A673 (cell line): Measurements from ENCODE around the gene TM9SF2. TPM values are rescaled to one million over a fixed set of nuclear protein-coding genes. Genes with fewer than 3 reads are reported as not detected.

Experiments used
- BruUV-seq: library from RNA; stranded (reverse); fragments of 400-500 nt; replicated peaks from 2 replicates; lab custom pipeline; 2021; lab: Mats Ljungman, UMichigan
- CTCF ChIA-PET: fragments of 300-600 bp; sonication (Branson Sonifier 250); formaldehyde crosslinking; loops from one replicate; lab custom pipeline; 2022; ENCODE audit warnings: antibody characterized with exemption; lab: Charles Lee
- POLR2A ChIA-PET: fragments of 300-600 bp; sonication (Branson Sonifier 250); formaldehyde crosslinking; loops from one replicate; lab custom pipeline; 2022; ENCODE audit warnings: antibody characterized with exemption; ENCODE audit not compliant: low non-redundant PET; lab: Charles Lee
- DNase-seq: peaks from one replicate; pipeline ENCODE4 v3.0.0-alpha.2; 2015; ENCODE audit warnings: low spot score
- H3K27ac ChIP-seq: fragments of 200-600 bp; sonication (generic); 2 replicates; pipeline ENCODE4 v1.5.1; 2016; ENCODE audit warnings: mixed run types, low read depth, mild to moderate bottlenecking, mixed read lengths, antibody characterized with exemption, low read length; ENCODE audit not compliant: poor library complexity, severe bottlenecking
- H3K27me3 ChIP-seq: fragments of 200-600 bp; sonication (generic); replicated peaks from 2 replicates; pipeline ENCODE4 v1.6.1; 2017; ENCODE audit warnings: mixed run types, low read depth, mild to moderate bottlenecking, mixed read lengths, antibody characterized with exemption, low read length; ENCODE audit not compliant: insufficient read depth, poor library complexity
- H3K36me3 ChIP-seq: fragments of 200-600 bp; sonication (generic); 2 replicates; pipeline ENCODE4 v1.6.1; 2016; ENCODE audit warnings: mixed run types, mild to moderate bottlenecking, mixed read lengths, antibody characterized with exemption, low read length; ENCODE audit not compliant: insufficient read depth, poor library complexity, severe bottlenecking
- H3K4me1 ChIP-seq: fragments of 200-600 bp; sonication (generic); 2 replicates; pipeline ENCODE4 v1.6.1; 2017; ENCODE audit warnings: mixed run types, mild to moderate bottlenecking, mixed read lengths, antibody characterized with exemption, low read length; ENCODE audit not compliant: insufficient read depth, poor library complexity, severe bottlenecking
- H3K4me3 ChIP-seq: fragments of 200-600 bp; sonication (generic); 2 replicates; pipeline ENCODE4 v1.5.1; 2016; ENCODE audit warnings: low read depth, mixed run types, mild to moderate bottlenecking, mixed read lengths, low read length; ENCODE audit not compliant: poor library complexity, severe bottlenecking
- H3K9me3 ChIP-seq: fragments of 200-600 bp; sonication (generic); 2 replicates; pipeline ENCODE4 v1.6.1; 2016; ENCODE audit warnings: mixed run types, low read depth, mild to moderate bottlenecking, mixed read lengths, antibody characterized with exemption, low read length; ENCODE audit not compliant: poor library complexity, severe bottlenecking
- EZH2 ChIP-seq: fragments of 200-600 bp; sonication (generic); IDR thresholded peaks from 2 replicates; pipeline ENCODE4 v1.6.1; 2017; ENCODE audit warnings: borderline replicate concordance, low read depth, mild to moderate bottlenecking, mixed read lengths, antibody characterized with exemption, low read length; ENCODE audit not compliant: poor library complexity, severe bottlenecking
- intact Hi-C: fragments of 100-400 bp; cut with micrococcal nuclease; formaldehyde crosslinking; loops from one replicate; pipeline ENCODE4 v1.10.0; 2022; ENCODE audit not compliant: unreplicated experiment
- total RNA-seq: library from RNA; stranded (reverse); gene quantifications from 2 replicates; pipeline ENCODE4 v1.2.3, GENCODE V29; 2021
- TF ChIP-seq, protein P1 (sequence below): fragments of 300-800, 200-600 bp; sonication (generic); conservative IDR thresholded peaks from 2 replicates; pipeline ENCODE4 v1.5.1; 2017; ENCODE audit warnings: low read depth, mild to moderate bottlenecking, antibody characterized with exemption, low read length, moderate library complexity, mixed read lengths

TM9SF2 gene
- total RNA-seq, 1 experiment from 2014 or later, result 96.3 TPM

DNA sequence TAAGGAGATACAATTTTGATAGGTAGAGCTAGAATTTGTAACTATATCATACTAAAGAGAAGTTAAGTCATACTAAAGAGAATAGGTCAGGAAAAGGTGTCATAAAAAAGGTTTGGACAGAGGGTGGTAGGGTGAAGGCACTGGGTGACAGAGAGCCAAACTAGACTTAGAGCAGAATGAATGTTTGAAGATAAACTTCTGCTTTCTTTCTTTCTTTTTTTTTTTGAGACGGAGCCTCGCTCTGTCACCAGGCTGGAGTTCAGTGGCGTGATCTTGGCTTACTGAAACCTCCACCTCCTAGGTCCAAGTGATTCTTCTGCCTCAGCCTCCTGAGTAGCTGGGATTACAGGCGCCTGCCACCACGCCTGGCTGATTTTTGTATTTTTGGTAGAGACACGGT is 44.1 kb downstream of the TM9SF2 start:
- intact Hi-C loops, result no loop called here

DNA sequence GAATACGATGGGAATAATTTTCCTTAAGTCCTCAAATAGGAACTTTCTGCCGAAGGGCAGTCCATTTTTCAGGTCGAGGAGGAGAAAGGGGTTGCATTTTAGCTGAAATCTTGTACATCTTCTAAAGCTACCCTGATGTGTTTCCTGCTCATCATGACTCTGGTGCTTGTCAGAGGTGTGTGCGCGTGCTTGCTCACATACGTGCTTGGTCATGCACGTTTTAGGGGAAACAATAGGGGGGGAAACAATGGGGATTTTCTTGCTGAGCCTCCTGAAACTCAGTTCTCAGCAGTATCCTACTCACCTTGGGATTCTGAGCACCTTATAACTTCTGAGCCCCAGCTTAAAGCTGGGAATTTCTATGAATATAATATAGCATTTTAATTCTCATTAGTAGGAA is 44.7 kb downstream of the TM9SF2 start:
- peaks cover 39% of the 10 kb centered on the region for H3K36me3 ChIP-seq
- no peak overlapping the region for H3K27ac ChIP-seq
- intact Hi-C loops, result no loop called here
- no TSS peak for BruUV-seq
- no peak for TF ChIP-seq EZH2
- TF ChIP-seq, protein P1, sequence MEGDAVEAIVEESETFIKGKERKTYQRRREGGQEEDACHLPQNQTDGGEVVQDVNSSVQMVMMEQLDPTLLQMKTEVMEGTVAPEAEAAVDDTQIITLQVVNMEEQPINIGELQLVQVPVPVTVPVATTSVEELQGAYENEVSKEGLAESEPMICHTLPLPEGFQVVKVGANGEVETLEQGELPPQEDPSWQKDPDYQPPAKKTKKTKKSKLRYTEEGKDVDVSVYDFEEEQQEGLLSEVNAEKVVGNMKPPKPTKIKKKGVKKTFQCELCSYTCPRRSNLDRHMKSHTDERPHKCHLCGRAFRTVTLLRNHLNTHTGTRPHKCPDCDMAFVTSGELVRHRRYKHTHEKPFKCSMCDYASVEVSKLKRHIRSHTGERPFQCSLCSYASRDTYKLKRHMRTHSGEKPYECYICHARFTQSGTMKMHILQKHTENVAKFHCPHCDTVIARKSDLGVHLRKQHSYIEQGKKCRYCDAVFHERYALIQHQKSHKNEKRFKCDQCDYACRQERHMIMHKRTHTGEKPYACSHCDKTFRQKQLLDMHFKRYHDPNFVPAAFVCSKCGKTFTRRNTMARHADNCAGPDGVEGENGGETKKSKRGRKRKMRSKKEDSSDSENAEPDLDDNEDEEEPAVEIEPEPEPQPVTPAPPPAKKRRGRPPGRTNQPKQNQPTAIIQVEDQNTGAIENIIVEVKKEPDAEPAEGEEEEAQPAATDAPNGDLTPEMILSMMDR, result no peak
- ChIA-PET POLR2A (no interaction called here), CTCF (no interaction called here)
- H3K9me3 ChIP-seq, result no peaks in the 10 kb centered on the region
- H3K4me1 ChIP-seq, result no peaks in the 10 kb centered on the region
- no peaks in the 10 kb centered on the region for H3K27me3 ChIP-seq
- no peak for DNase-seq
- no peak overlapping the region for H3K4me3 ChIP-seq

More for the DNA sequence above, 44.1 kb downstream of the TM9SF2 start:
- peaks cover 37% of the 10 kb centered on the region for H3K36me3 ChIP-seq
- no peaks in the 10 kb centered on the region for H3K4me1 ChIP-seq
- no peak for DNase-seq
- ChIA-PET CTCF (no interaction called here), POLR2A (no interaction called here)
- H3K4me3 ChIP-seq, result no peak overlapping the region
- BruUV-seq, result no TSS peak
- H3K27ac ChIP-seq, result no peak overlapping the region
- H3K9me3 ChIP-seq, result no peaks in the 10 kb centered on the region
- H3K27me3 ChIP-seq, result no peaks in the 10 kb centered on the region
- TF ChIP-seq EZH2, result no peak
- TF ChIP-seq, protein P1, result no peak

DNA sequence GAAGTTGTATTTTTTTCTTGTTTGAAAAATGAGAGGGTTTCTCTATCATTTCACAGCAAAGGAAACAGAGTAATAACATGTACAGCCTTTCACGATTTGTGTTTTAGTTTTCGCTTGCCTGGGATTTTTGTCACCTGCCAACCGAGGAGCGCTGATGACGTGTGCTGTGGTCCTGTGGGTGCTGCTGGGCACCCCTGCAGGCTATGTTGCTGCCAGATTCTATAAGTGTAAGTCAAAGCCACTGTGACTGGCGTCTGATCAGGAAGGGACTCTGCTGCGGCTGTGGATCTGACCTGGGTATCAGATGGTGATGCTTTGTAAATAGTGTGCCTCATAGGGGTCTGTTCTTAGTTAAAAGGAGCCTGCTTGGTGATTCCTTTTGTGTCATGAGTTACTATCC is 45.6 kb downstream of the TM9SF2 start:
- no peaks in the 10 kb centered on the region for H3K27me3 ChIP-seq
- H3K36me3 ChIP-seq, result peaks cover 47% of the 10 kb centered on the region
- no peaks in the 10 kb centered on the region for H3K4me1 ChIP-seq
- TF ChIP-seq, protein P1, result no peak
- TF ChIP-seq EZH2, result no peak
- CTCF ChIA-PET, result no interaction called here
- BruUV-seq, result no TSS peak
- no peak overlapping the region for H3K27ac ChIP-seq
- intact Hi-C loops, result no loop called here
- POLR2A ChIA-PET, result no interaction called here
- DNase-seq, result no peak
- H3K9me3 ChIP-seq, result no peaks in the 10 kb centered on the region
- H3K4me3 ChIP-seq, result no peak overlapping the region
